ENCODE measurements around the gene HERPUD1.
"Not testable (repeated sequence)": the region's sequence is repeated elsewhere in the genome, so short reads cannot be mapped to it uniquely, and the experiment has no call there.

Gene HERPUD1

DNA sequence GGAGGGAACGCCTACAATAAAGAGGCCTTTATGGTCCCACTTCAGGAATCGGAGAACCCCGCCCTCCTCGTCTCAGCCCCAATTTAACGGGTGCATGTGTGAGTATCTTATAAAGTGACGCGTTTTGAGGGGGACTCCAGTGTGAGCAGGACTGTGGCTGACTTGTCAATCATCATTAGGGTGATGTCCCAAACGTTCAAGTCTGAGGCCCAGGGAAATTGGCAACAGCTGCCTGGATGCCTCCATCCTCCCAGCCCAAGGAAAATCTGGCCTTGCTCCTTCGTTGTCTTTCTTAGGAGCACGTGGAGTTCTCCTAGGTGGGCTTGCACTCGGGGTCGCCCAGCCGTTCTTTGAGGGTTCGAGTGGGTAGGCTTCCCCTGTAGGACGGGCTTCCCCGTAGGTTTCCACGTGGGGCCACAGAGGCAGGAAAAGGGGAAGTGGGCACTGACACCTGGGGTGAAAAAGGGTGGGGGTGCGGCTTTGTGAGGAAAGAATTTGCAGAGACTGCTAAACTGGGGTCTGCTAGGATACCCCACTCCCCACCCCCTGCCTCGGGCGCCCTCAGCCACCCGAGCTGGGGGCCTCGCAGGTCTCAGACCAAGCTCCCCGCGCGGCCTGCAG lies 561 bp upstream of the HERPUD1 start:
- no peak for DNase-seq (ENCODE audit: extremely low read depth, low read depth)
- TF ChIP-seq, protein P1, sequence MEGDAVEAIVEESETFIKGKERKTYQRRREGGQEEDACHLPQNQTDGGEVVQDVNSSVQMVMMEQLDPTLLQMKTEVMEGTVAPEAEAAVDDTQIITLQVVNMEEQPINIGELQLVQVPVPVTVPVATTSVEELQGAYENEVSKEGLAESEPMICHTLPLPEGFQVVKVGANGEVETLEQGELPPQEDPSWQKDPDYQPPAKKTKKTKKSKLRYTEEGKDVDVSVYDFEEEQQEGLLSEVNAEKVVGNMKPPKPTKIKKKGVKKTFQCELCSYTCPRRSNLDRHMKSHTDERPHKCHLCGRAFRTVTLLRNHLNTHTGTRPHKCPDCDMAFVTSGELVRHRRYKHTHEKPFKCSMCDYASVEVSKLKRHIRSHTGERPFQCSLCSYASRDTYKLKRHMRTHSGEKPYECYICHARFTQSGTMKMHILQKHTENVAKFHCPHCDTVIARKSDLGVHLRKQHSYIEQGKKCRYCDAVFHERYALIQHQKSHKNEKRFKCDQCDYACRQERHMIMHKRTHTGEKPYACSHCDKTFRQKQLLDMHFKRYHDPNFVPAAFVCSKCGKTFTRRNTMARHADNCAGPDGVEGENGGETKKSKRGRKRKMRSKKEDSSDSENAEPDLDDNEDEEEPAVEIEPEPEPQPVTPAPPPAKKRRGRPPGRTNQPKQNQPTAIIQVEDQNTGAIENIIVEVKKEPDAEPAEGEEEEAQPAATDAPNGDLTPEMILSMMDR (IDR thresholded peaks at IDR 0.05; ENCODE audit: low read depth, low read length), result no peak

DNA sequence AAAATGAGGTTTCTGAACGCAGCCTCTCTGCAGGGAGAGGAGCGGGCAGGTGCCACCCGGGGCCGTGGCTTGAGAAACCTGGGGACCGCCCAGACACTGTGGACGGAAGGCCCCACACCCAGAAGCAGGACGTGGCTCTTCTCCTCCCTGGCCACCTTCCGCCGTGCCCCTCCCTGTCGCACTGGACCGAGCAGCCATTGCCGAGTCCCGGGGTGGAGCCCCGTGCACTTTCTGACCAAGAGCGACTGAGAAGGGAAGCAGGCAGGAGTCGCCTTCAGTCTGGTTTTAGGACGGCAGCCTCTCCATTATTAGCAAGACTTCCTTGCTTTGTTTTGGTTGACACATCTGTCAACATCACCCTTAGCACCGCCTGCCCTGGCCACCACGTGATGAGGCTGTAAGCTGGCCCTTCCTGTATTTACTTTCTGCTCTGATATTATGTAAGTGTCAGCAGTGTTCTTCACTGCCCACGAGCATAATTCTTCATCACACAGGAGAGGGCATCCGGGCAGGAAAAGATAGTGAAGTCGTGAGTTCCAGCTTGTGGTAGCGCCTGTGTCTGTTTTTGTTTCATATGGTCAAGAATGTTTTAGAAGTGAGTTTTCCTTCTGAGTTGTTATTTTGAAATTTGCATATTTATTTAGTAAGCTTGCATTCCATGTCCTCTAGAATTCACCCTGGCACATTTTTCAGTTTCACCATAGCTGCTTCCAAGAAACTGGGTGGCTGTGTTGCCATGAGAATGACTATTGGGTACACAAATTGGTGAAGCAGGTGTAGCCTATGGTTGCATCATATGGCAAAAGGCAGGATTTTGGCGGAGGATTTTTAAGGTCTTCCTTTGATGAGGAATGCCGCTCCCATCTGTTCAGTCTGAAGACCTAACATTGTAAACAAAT lies 1.0 kb downstream of the HERPUD1 start:
- TF ChIP-seq, protein P1 (IDR thresholded peaks at IDR 0.05; ENCODE audit: low read depth, low read length), result no peak
- DNase-seq (ENCODE audit: extremely low read depth, low read depth), result peak; percentile 45

DNA sequence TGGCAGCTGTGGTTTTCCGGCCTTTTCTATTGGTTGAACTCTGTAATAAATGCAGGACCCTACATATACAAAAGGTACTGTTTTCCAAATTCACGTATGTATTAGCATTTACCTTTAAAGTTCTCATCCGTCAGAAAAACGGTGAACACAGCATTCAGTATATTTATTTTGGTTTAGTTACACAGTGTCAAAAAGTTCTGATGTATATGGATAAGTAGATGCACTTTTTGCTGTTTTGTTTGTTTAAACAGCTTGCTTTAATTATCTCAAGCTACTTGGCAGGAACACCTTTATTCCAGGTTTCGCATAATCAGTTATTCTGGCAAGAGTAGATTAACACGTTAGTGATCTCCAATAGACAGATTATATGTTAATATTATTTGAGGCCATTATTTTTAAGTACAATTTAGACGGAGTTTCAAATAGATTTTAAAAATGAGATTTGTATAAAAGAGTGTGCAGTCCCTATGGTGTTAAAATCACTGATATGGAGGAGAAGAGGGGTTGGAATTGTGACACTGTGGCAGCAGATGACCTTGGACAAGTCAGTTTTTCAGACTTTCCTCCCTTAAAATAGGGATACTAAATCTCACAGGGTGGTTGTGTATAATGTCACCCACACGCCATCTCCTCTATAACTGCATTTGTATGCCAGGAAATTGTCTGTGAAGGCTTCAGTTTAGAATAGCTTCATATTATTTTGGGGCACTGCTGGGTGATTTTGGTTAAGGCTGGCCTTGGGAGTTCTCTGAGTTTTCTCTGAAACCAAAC lies 2.1 kb downstream of the HERPUD1 start:
- TF ChIP-seq, protein P1 (IDR thresholded peaks at IDR 0.05; ENCODE audit: low read depth, low read length), result no peak
- DNase-seq (ENCODE audit: extremely low read depth, low read depth), result no peak

DNA sequence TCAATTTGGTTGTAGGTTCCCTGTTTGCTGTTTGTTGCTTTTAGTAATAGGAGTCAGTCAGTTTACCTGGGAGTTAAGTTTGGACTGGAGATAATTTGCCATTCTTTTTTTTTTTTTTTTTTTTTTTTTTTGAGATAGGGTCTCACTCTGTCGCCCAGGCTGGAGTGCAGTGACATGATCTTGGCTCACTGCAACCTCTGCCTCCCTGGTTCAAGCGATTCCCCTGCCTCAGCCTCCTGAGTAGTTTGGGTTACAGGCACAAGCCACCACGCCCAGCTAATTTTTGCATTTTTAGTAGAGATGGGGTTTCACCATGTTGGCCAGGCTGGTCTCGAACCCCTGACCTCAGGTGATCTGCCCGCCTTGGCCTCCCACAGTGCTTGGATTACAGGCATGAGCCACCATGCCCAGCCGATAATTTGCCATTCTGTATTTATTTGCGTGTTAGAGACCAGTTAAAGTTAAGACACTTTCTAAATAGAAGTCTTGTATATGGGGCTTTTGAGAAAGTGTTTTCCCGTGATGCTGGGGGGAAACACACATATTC lies 2.7 kb downstream of the HERPUD1 start:
- DNase-seq (ENCODE audit: extremely low read depth, low read depth), result not testable (repeated sequence)

DNA sequence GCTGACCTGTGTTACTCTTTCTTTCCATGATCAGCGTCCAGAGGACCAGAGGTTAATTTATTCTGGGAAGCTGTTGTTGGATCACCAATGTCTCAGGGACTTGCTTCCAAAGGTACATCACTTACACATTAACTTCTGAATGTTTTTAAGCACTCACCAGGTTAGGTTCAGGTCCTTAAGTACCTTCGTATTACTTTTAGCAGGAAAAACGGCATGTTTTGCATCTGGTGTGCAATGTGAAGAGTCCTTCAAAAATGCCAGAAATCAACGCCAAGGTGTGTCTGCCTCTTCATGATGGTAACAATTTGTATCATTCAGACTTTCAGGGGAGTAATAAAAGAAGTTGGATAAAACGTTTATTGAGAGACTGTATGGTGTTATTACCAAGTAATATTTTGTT lies 3.3 kb downstream of the HERPUD1 start:
- DNase-seq (ENCODE audit: extremely low read depth, low read depth), result no peak
- TF ChIP-seq, protein P1 (IDR thresholded peaks at IDR 0.05; ENCODE audit: low read depth, low read length), result no peak

DNA sequence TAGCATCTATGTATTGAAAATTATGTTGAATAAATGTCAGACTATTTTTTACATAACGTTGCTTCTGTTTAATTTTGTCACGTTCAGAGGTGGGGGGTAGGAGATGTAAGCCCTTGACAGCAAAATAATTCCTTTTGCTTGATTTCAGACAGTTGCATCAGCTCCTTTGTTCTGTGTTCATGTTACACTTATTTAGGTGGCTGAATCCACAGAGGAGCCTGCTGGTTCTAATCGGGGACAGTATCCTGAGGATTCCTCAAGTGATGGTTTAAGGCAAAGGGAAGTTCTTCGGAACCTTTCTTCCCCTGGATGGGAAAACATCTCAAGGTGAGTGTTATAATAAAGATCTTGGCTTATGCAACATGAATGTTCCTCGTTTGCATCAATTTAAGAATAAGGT lies 4.5 kb downstream of the HERPUD1 start:
- no peak for DNase-seq (ENCODE audit: extremely low read depth, low read depth)
- TF ChIP-seq, protein P1 (IDR thresholded peaks at IDR 0.05; ENCODE audit: low read depth, low read length), result no peak

DNA sequence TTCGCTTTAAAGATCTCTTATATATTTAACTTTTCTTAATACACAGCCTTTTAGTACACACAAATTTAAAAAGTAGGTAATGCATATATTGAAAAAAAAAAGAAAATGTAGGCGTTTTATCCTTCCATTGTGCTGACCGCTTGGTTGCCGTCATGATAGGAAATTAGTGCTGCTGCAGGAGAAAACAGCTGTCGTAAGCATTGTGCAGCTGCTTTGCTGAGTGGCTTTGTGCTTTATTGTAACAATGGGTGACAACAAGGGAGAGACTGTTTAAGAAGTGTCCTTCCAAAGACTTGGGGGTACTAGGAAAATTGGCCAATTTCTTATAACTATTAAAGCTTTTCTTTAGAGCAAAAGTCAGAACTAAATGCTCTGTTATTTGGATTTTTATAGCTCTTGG lies 5.0 kb downstream of the HERPUD1 start:
- no peak for DNase-seq (ENCODE audit: extremely low read depth, low read depth)

More for the DNA sequence above, 5.0 kb downstream of the HERPUD1 start:
- TF ChIP-seq, protein P1 (IDR thresholded peaks at IDR 0.05; ENCODE audit: low read depth, low read length), result no peak
